GM12892 (cell line): ENCODE measurements around the gene KIN.

Source experiments
- POLR2A ChIP-seq: IDR thresholded peaks from 2 replicates; pipeline ENCODE4 v1.6.1; 2011; ENCODE audit warnings: low read depth, low read length, control low read depth
- POLR2AphosphoS5 ChIP-seq: IDR thresholded peaks from 2 replicates; pipeline ENCODE4 v1.6.1; 2011; ENCODE audit warnings: low read depth, low read length, control low read depth
- TAF1 ChIP-seq: IDR thresholded peaks from 2 replicates; pipeline ENCODE4 v1.6.1; 2011; ENCODE audit warnings: low read depth, mild to moderate bottlenecking, control low read depth, low read length, borderline replicate concordance

- TF ChIP-seq TAF1 (no peak), POLR2AphosphoS5 (no peak), POLR2A (no peak)
Measured at GRCh38 chr10:7704071-7705016, 83.4 kb downstream of the KIN start.
